ENCODE measurements around the gene SCARF2. TPM values are rescaled to one million over a fixed set of nuclear protein-coding genes. Genes with fewer than 3 reads are reported as not detected.
"Not testable (repeated sequence)": the region's sequence is repeated elsewhere in the genome, so short reads cannot be mapped to it uniquely, and the experiment has no call there.

Gene SCARF2
- total and polyA plus RNA-seq, 4 experiments from 2014 or later, result 0.12 to 2.7 (median 1.9) TPM

GRCh38 chr22:20478059-20478458, 40.4 kb upstream of the SCARF2 start:
- H3K4me1 ChIP-seq (ENCODE audit: insufficient read depth, low read length), result peaks cover 26% of the 10 kb centered on the region
- H3K36me3 ChIP-seq (ENCODE audit: insufficient read depth, low read length); H3K9me3 ChIP-seq (ENCODE audit: control insufficient read depth in 1 of 2, low read length in 2 of 2); H3K9me3 Mint-ChIP-seq; H3K27ac ChIP-seq (ENCODE audit: low read depth, low read length); H3K4me3 Mint-ChIP-seq; intact Hi-C loops (cut with micrococcal nuclease); H3K27me3 Mint-ChIP-seq; DNase-seq; H3K4me3 ChIP-seq (ENCODE audit: low read length in 2 of 2); CTCF ChIA-PET (ENCODE audit: partially characterized antibody); H3K27me3 ChIP-seq (ENCODE audit: insufficient read depth, low read length): not testable (repeated sequence)
- POLR2A ChIA-PET (ENCODE audit: partially characterized antibody), result interaction anchor here (5.5 kb wide), 1 partner anchor 14 kb away, joined by 36 read pairs; no protein-coding TSS in a partner anchor
- peaks cover 23 to 43% (median 34%) of the 10 kb centered on the region in 4 donors for H3K4me1 Mint-ChIP-seq
- peaks cover 5 to 11% of the 10 kb centered on the region in 2 donors for H3K36me3 Mint-ChIP-seq
- peak overlapping the region in 1 of 7 donors; percentile 42 for H3K27ac Mint-ChIP-seq

- H3K36me3 Mint-ChIP-seq, result peaks cover 7 to 20% of the 10 kb centered on the region in 2 donors
- H3K9me3 Mint-ChIP-seq; H3K27ac ChIP-seq (ENCODE audit: low read depth, low read length); H3K9me3 ChIP-seq (ENCODE audit: control insufficient read depth in 1 of 2, low read length in 2 of 2); intact Hi-C loops (cut with micrococcal nuclease); H3K27me3 ChIP-seq (ENCODE audit: insufficient read depth, low read length); DNase-seq; H3K27me3 Mint-ChIP-seq; H3K36me3 ChIP-seq (ENCODE audit: insufficient read depth, low read length); CTCF ChIA-PET (ENCODE audit: partially characterized antibody); H3K4me3 ChIP-seq (ENCODE audit: low read length in 2 of 2): not testable (repeated sequence)
- H3K4me3 Mint-ChIP-seq, result peak overlapping the region; percentile 23 to 77 (median 63)
- H3K4me1 Mint-ChIP-seq, result peaks cover 26 to 52% (median 38%) of the 10 kb centered on the region in 4 donors
- H3K4me1 ChIP-seq (ENCODE audit: insufficient read depth, low read length), result peaks cover 26% of the 10 kb centered on the region
- H3K27ac Mint-ChIP-seq, result peak overlapping the region; percentile 80 to 87 (median 84)
- POLR2A ChIA-PET (ENCODE audit: partially characterized antibody), result interaction anchor here (5.5 kb wide), 1 partner anchor 12 kb away, joined by 36 read pairs; no protein-coding TSS in a partner anchor
Observed at GRCh38 chr22:20475569-20475968, 37.9 kb upstream of the SCARF2 start.

- ChIA-PET POLR2A (ENCODE audit: partially characterized antibody) (interaction anchor here (1.4 to 5.5 kb wide), 2 partner anchors 11 to 46 kb away, joined by 3 to 36 read pairs; no protein-coding TSS in a partner anchor), CTCF (ENCODE audit: partially characterized antibody) (no interaction called here)
- Mint-ChIP-seq H3K4me3 (peak overlapping the region; percentile 23 to 77 (median 66)), H3K4me1 (peaks cover 26 to 48% (median 37%) of the 10 kb centered on the region in 4 donors), H3K27ac (peak overlapping the region; percentile 80 to 87 (median 84)), H3K27me3 (no peaks in the 10 kb centered on the region), H3K9me3 (no peaks in the 10 kb centered on the region), H3K36me3 (peaks cover 9 to 22% of the 10 kb centered on the region in 2 donors)
- Histone ChIP-seq H3K27ac (ENCODE audit: low read depth, low read length) (no peak overlapping the region), H3K9me3 (ENCODE audit: control insufficient read depth in 1 of 2, low read length in 2 of 2) (no peaks in the 10 kb centered on the region), H3K27me3 (ENCODE audit: insufficient read depth, low read length) (no peaks in the 10 kb centered on the region), H3K4me1 (ENCODE audit: insufficient read depth, low read length) (peaks cover 22% of the 10 kb centered on the region), H3K4me3 (ENCODE audit: low read length in 2 of 2) (no peak overlapping the region), H3K36me3 (ENCODE audit: insufficient read depth, low read length) (peaks cover 4% of the 10 kb centered on the region)
- DNase-seq, result no peak
- intact Hi-C loops (cut with micrococcal nuclease), result no loop called here
Observed at GRCh38 chr22:20475115-20475436, 37.5 kb upstream of the SCARF2 start.

- CTCF ChIA-PET (ENCODE audit: partially characterized antibody), result no interaction called here
- DNase-seq, result no peak
- no peaks in the 10 kb centered on the region for H3K9me3 Mint-ChIP-seq
- peaks cover 29 to 56% (median 42%) of the 10 kb centered on the region in 4 donors for H3K4me1 Mint-ChIP-seq
- H3K27ac Mint-ChIP-seq, result peak overlapping the region; percentile 24 to 83 (median 65)
- intact Hi-C loops (cut with micrococcal nuclease), result no loop called here
- POLR2A ChIA-PET (ENCODE audit: partially characterized antibody), result interaction anchor here (5.5 kb wide), 1 partner anchor 9 kb away, joined by 36 read pairs; no protein-coding TSS in a partner anchor
- no peak overlapping the region for H3K4me3 Mint-ChIP-seq
- no peaks in the 10 kb centered on the region for H3K27me3 Mint-ChIP-seq
- Histone ChIP-seq H3K4me1 (ENCODE audit: insufficient read depth, low read length) (peaks cover 25% of the 10 kb centered on the region), H3K36me3 (ENCODE audit: insufficient read depth, low read length) (peaks cover 4% of the 10 kb centered on the region), H3K27me3 (ENCODE audit: insufficient read depth, low read length) (no peaks in the 10 kb centered on the region), H3K9me3 (ENCODE audit: control insufficient read depth in 1 of 2, low read length in 2 of 2) (no peaks in the 10 kb centered on the region), H3K27ac (ENCODE audit: low read depth, low read length) (no peak overlapping the region), H3K4me3 (ENCODE audit: low read length in 2 of 2) (no peak overlapping the region)
- peaks cover 13 to 26% of the 10 kb centered on the region in 2 donors for H3K36me3 Mint-ChIP-seq
Observed at GRCh38 chr22:20472629-20473442, 35.2 kb upstream of the SCARF2 start.

GRCh38 chr22:20471126-20471833, 33.7 kb upstream of the SCARF2 start:
- peaks cover 17 to 27% of the 10 kb centered on the region in 2 donors for H3K36me3 Mint-ChIP-seq
- peaks cover 36% of the 10 kb centered on the region for H3K4me1 ChIP-seq (ENCODE audit: insufficient read depth, low read length)
- DNase-seq, result no peak
- H3K27me3 ChIP-seq (ENCODE audit: insufficient read depth, low read length), result no peaks in the 10 kb centered on the region
- no peak overlapping the region for H3K27ac ChIP-seq (ENCODE audit: low read depth, low read length)
- H3K4me3 ChIP-seq (ENCODE audit: low read length in 2 of 2), result no peak overlapping the region
- no peaks in the 10 kb centered on the region for H3K9me3 Mint-ChIP-seq
- H3K4me1 Mint-ChIP-seq, result peaks cover 32 to 60% (median 47%) of the 10 kb centered on the region in 4 donors
- no peak overlapping the region for H3K4me3 Mint-ChIP-seq
- no peaks in the 10 kb centered on the region for H3K9me3 ChIP-seq (ENCODE audit: control insufficient read depth in 1 of 2, low read length in 2 of 2)
- peaks cover 4% of the 10 kb centered on the region for H3K36me3 ChIP-seq (ENCODE audit: insufficient read depth, low read length)
- peak overlapping the region in 4 of 7 donors; percentile 6 to 74 (median 39) for H3K27ac Mint-ChIP-seq
- CTCF ChIA-PET (ENCODE audit: partially characterized antibody), result no interaction called here
- H3K27me3 Mint-ChIP-seq, result no peaks in the 10 kb centered on the region
- POLR2A ChIA-PET (ENCODE audit: partially characterized antibody), result interaction anchor here (0.6 to 1.1 kb wide), 3 partner anchors 8 to 78 kb away, joined by 3 to 4 read pairs (median 4); partner anchors contain the start of gene MED15
- intact Hi-C loops (cut with micrococcal nuclease), result no loop called here

GRCh38 chr22:20470525-20470924, 32.9 kb upstream of the SCARF2 start:
- H3K27ac Mint-ChIP-seq, result peak overlapping the region in 2 of 7 donors; percentile 52 to 76
- peaks cover 41% of the 10 kb centered on the region for H3K4me1 ChIP-seq (ENCODE audit: insufficient read depth, low read length)
- H3K27me3 Mint-ChIP-seq; H3K4me3 Mint-ChIP-seq; POLR2A ChIA-PET (ENCODE audit: partially characterized antibody); H3K27me3 ChIP-seq (ENCODE audit: insufficient read depth, low read length); H3K4me3 ChIP-seq (ENCODE audit: low read length in 2 of 2); H3K27ac ChIP-seq (ENCODE audit: low read depth, low read length); DNase-seq; intact Hi-C loops (cut with micrococcal nuclease); CTCF ChIA-PET (ENCODE audit: partially characterized antibody); H3K9me3 Mint-ChIP-seq; H3K36me3 ChIP-seq (ENCODE audit: insufficient read depth, low read length); H3K9me3 ChIP-seq (ENCODE audit: control insufficient read depth in 1 of 2, low read length in 2 of 2): not testable (repeated sequence)
- H3K36me3 Mint-ChIP-seq, result peaks cover 20 to 30% of the 10 kb centered on the region in 2 donors
- H3K4me1 Mint-ChIP-seq, result peaks cover 31 to 58% (median 45%) of the 10 kb centered on the region in 4 donors

All from CD4-positive, alpha-beta memory T cell (primary cell).